Gastrocnemius medialis (tissue), 4 donors: ENCODE results near the gene LRMDA. TPM values are rescaled to one million over a fixed set of nuclear protein-coding genes. Genes with fewer than 3 reads are reported as not detected.

Source experiments
- ATAC-seq, 2 donors: fragments of 150-250 bp; one replicate each; pipeline ENCODE4 v1.9.1; 2016
- DNase-seq, 2 donors: peaks; one replicate each; pipeline ENCODE4 v3.0.0-alpha.2; 2019
- H3K27ac ChIP-seq, 4 donors: fragments of 200-600 bp; sonication (generic); 1 replicate in 1 of 4; 2 replicates in 3 of 4; pipeline ENCODE4 v1.5.1; 2016 to 2018; ENCODE audit warnings: mild to moderate bottlenecking in 2 of 4, moderate library complexity in 1 of 4
- H3K27me3 ChIP-seq, 3 donors: fragments of 200-600 bp; sonication (generic) in 2 of 3; 1 replicate in 1 of 3; 2 replicates in 2 of 3; pipeline versions ENCODE4 v1.5.1 to v1.6.0; 2016 to 2019; ENCODE audit warnings: mild to moderate bottlenecking in 1 of 3, moderate library complexity in 1 of 3
- H3K36me3 ChIP-seq, 2 donors: fragments of 200-600 bp; sonication (generic) in 1 of 2; one replicate each; pipeline ENCODE4 v1.5.1; 2017 to 2018
- H3K4me1 ChIP-seq, 2 donors: fragments of 200-600 bp; sonication (generic) in 1 of 2; one replicate each; pipeline ENCODE4 v1.5.1; 2016 to 2017; ENCODE audit warnings: mild to moderate bottlenecking in 2 of 2
- H3K4me3 ChIP-seq, 4 donors: fragments of 200-600 bp; sonication (generic) in 3 of 4; 1 replicate in 1 of 4; 2 replicates in 3 of 4; pipeline ENCODE4 v1.5.1; 2016 to 2019; ENCODE audit warnings: mild to moderate bottlenecking in 2 of 4
- H3K9me3 ChIP-seq, 3 donors: fragments of 200-600 bp; sonication (generic) in 2 of 3; 1 replicate in 1 of 3; 2 replicates in 2 of 3; pipeline ENCODE4 v1.5.1; 2016 to 2019
- CTCF ChIP-seq, 5 experiments: fragments of 450-650 bp in 3 of 5; fragments of 200-600 bp in 2 of 5; sonication (generic) in 2 of 5; IDR thresholded peaks in 4 of 5; conservative IDR thresholded peaks in 1 of 5; 1 replicate in 4 of 5; 2 replicates in 1 of 5; pipeline ENCODE4 v1.5.1; 2016 to 2019; ENCODE audit warnings: antibody characterized with exemption in 5 of 5, mild to moderate bottlenecking in 3 of 5, moderate library complexity in 3 of 5
- POLR2A ChIP-seq, 2 donors: fragments of 450-650 bp; IDR thresholded peaks; one replicate each; pipeline ENCODE4 v1.6.1; 2017; ENCODE audit warnings: antibody characterized with exemption in 2 of 2, mild to moderate bottlenecking in 2 of 2, moderate library complexity in 2 of 2
- in situ Hi-C, 4 donors: fragments of 200-750 bp; cut with MboI; loops; one replicate each; pipeline versions ENCODE4 v1.15.0 to v1.8.0; 2017; ENCODE audit warnings: low sequenced_read_pairs in 4 of 4
- intact Hi-C: fragments of 100-400 bp; cut with DNase I; formaldehyde crosslinking; loops from one replicate; pipeline ENCODE4 v1.15.1; 2023; ENCODE audit warnings: low total_unique reads
- total RNA-seq, 4 donors: library from RNA; depleted of rRNA; stranded (reverse); fragments of >200 nt; gene quantifications; one replicate each; pipeline versions ENCODE4 v1.1.0 to v1.2.3, GENCODE V29; 2016

Gene LRMDA
- total RNA-seq, 4 donors from 2014 or later = 0.80 to 4.5 (median 1.4) TPM

GRCh38 chr10:76543655-76544054 is 1112.2 kb downstream of the LRMDA start:
- in situ Hi-C loops = loop anchor here in 1 of 4 donors (25.0 kb wide), 1 partner anchor 1156 kb away; no protein-coding TSS in a partner anchor
- ATAC-seq = no peak
- intact Hi-C loops = no loop called here

DNA sequence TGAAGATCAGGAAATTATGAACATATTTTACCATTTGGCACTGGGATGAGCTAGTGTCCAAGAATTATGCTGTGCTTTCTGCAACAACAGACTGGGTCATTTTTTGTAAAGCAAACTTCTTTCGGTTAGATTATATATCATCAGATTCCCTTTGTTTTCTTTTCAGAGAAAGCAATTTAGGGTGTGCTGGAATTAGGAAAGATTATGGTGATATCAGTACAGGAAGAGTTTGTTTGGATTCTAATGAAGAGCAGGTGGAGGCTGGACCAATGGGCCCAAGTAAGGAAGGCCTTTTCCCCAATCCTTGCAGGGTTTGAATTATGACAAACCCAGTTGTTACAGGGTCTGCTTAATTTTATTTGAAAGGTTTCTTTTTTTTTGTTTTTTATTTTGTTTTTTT is 1113.4 kb downstream of the LRMDA start:
- Histone ChIP-seq H3K27ac (no peak overlapping the region), H3K4me1 (no peaks in the 10 kb centered on the region), H3K4me3 (no peak overlapping the region), H3K36me3 (no peaks in the 10 kb centered on the region), H3K9me3 (no peaks in the 10 kb centered on the region), H3K27me3 (no peaks in the 10 kb centered on the region)
- no peak for ATAC-seq
- DNase-seq = no peak
- in situ Hi-C loops = loop anchor here in 1 of 4 donors (25.0 kb wide), 1 partner anchor 1157 kb away; no protein-coding TSS in a partner anchor
- TF ChIP-seq POLR2A (IDR thresholded peaks at IDR 0.05) (no peak), CTCF (IDR thresholded peaks at IDR 0.05 in 4 of 5, conservative IDR thresholded peaks at IDR 0.05 in 1 of 5) (no peak)
- intact Hi-C loops = loop anchor here (5.0 kb wide), 1 partner anchor 443 kb away; no protein-coding TSS in a partner anchor

More at GRCh38 chr10:76543655-76544054, 1112.2 kb downstream of the LRMDA start:
- Histone ChIP-seq H3K4me1 (no peaks in the 10 kb centered on the region), H3K9me3 (no peaks in the 10 kb centered on the region), H3K27me3 (no peaks in the 10 kb centered on the region), H3K36me3 (no peaks in the 10 kb centered on the region), H3K27ac (no peak overlapping the region), H3K4me3 (no peak overlapping the region)
- DNase-seq = no peak
- no peak for TF ChIP-seq CTCF (IDR thresholded peaks at IDR 0.05 in 4 of 5, conservative IDR thresholded peaks at IDR 0.05 in 1 of 5)
- TF ChIP-seq POLR2A (IDR thresholded peaks at IDR 0.05) = no peak

GRCh38 chr10:76546411-76546810 is 1115.0 kb downstream of the LRMDA start:
- Histone ChIP-seq H3K27me3 (no peaks in the 10 kb centered on the region), H3K4me3 (no peak overlapping the region), H3K9me3 (no peaks in the 10 kb centered on the region), H3K27ac (no peak overlapping the region), H3K4me1 (no peaks in the 10 kb centered on the region), H3K36me3 (no peaks in the 10 kb centered on the region)
- ATAC-seq (no peak), DNase-seq (no peak)
- intact Hi-C loops = loop anchor here (5.0 kb wide), 1 partner anchor 441 kb away; no protein-coding TSS in a partner anchor
- in situ Hi-C loops = loop anchor here in 1 of 4 donors (25.0 kb wide), 1 partner anchor 1159 kb away; no protein-coding TSS in a partner anchor
- TF ChIP-seq CTCF (IDR thresholded peaks at IDR 0.05 in 4 of 5, conservative IDR thresholded peaks at IDR 0.05 in 1 of 5) (no peak), POLR2A (IDR thresholded peaks at IDR 0.05) (no peak)

DNA sequence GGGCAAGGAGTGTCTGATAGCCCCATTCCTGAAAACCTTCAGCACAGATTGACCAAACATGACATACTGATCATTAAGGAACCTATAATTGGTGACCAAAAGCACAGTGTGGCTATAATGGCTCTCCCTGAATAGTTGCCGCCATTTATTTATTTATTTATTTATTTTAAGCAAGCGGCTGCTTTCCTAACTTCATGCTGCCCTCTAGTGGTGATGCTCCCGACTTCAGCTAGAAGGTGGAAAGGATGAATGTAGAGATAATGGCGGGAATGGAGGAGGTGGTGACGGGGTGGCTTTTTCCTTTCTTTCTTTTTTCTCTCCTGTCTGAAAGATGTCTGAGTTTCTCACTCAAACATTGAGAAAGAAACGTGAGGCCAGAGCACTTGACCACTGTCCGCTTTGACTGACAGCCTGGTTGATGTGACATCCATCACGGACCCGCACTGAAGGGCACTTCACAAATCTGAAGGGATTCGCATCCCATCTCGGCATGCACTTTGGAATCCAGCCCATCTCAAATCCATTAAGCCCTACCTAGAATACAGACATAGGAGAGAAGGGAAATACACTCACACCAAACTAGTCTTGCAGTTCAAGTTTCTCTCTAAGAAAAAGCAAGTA is 1116.0 kb downstream of the LRMDA start:
- H3K9me3 ChIP-seq = no peaks in the 10 kb centered on the region
- no peak overlapping the region for H3K27ac ChIP-seq
- intact Hi-C loops (loop anchor here (5.0 kb wide), 1 partner anchor 440 kb away; no protein-coding TSS in a partner anchor), in situ Hi-C loops (loop anchor here in 1 of 4 donors (25.0 kb wide), 1 partner anchor 1160 kb away; no protein-coding TSS in a partner anchor)
- ATAC-seq = peak; percentile 56 to 91
- no peaks in the 10 kb centered on the region for H3K36me3 ChIP-seq
- no peak overlapping the region for H3K4me3 ChIP-seq
- no peaks in the 10 kb centered on the region for H3K4me1 ChIP-seq
- no peaks in the 10 kb centered on the region for H3K27me3 ChIP-seq
- peak; percentile 59 to 69 for DNase-seq
- TF ChIP-seq CTCF (IDR thresholded peaks at IDR 0.05 in 4 of 5, conservative IDR thresholded peaks at IDR 0.05 in 1 of 5) = peak; percentile 40 to 81 (median 70)
- no peak for TF ChIP-seq POLR2A (IDR thresholded peaks at IDR 0.05)
